OCI-LY3 (cell line): Measurements from ENCODE around the gene TCL1A.

Experiments
- EZH2phosphoT487 ChIP-seq: fragments of 200-600 bp; shearing (Covaris generic); IDR thresholded peaks from 2 replicates; pipeline ENCODE4 v1.6.1; 2018; ENCODE audit warnings: antibody characterized with exemption, mixed run types, low read depth
- TF ChIP-seq, protein P1 (sequence below): fragments of 200-600, 300-600 bp; sonication (generic); IDR thresholded peaks from 2 replicates; pipeline ENCODE4 v1.5.1; 2014; ENCODE audit warnings: antibody characterized with exemption, low read length, low read depth

DNA sequence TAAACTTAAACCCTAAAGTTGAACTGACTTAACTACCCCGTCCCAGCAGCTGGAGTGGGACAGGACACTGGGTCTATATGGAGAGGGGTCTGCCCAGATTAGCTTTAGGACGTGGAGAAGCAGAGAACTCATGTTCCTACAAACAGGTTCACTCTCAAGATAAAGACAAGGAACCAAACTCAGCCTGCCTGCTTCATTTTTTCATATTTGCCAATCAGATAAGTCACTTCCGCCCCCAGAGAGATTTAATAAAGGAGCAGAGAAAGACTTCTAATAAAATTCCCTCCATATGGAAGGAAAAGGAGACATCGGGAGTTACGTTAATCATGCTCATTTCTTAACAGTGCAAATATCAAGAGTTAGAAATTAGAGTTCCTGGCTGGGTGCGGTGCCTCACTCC lies 42.2 kb upstream of the TCL1A start:
- TF ChIP-seq, protein P1, sequence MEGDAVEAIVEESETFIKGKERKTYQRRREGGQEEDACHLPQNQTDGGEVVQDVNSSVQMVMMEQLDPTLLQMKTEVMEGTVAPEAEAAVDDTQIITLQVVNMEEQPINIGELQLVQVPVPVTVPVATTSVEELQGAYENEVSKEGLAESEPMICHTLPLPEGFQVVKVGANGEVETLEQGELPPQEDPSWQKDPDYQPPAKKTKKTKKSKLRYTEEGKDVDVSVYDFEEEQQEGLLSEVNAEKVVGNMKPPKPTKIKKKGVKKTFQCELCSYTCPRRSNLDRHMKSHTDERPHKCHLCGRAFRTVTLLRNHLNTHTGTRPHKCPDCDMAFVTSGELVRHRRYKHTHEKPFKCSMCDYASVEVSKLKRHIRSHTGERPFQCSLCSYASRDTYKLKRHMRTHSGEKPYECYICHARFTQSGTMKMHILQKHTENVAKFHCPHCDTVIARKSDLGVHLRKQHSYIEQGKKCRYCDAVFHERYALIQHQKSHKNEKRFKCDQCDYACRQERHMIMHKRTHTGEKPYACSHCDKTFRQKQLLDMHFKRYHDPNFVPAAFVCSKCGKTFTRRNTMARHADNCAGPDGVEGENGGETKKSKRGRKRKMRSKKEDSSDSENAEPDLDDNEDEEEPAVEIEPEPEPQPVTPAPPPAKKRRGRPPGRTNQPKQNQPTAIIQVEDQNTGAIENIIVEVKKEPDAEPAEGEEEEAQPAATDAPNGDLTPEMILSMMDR = no peak
- no peak for TF ChIP-seq EZH2phosphoT487
